HG02981 (cell line): ENCODE data around the gene P2RX1.
"Not testable (repeated sequence)": the region's sequence is repeated elsewhere in the genome, so short reads cannot be mapped to it uniquely, and the experiment has no call there.

Experiments used
- ATAC-seq: cut with Tn5 transposase; IDR thresholded peaks from one replicate; pipeline ENCODE4 v1.9.1; 2021; ENCODE audit warnings: mild to moderate bottlenecking, moderate library complexity; ENCODE audit not compliant: unreplicated experiment

Gene P2RX1

DNA sequence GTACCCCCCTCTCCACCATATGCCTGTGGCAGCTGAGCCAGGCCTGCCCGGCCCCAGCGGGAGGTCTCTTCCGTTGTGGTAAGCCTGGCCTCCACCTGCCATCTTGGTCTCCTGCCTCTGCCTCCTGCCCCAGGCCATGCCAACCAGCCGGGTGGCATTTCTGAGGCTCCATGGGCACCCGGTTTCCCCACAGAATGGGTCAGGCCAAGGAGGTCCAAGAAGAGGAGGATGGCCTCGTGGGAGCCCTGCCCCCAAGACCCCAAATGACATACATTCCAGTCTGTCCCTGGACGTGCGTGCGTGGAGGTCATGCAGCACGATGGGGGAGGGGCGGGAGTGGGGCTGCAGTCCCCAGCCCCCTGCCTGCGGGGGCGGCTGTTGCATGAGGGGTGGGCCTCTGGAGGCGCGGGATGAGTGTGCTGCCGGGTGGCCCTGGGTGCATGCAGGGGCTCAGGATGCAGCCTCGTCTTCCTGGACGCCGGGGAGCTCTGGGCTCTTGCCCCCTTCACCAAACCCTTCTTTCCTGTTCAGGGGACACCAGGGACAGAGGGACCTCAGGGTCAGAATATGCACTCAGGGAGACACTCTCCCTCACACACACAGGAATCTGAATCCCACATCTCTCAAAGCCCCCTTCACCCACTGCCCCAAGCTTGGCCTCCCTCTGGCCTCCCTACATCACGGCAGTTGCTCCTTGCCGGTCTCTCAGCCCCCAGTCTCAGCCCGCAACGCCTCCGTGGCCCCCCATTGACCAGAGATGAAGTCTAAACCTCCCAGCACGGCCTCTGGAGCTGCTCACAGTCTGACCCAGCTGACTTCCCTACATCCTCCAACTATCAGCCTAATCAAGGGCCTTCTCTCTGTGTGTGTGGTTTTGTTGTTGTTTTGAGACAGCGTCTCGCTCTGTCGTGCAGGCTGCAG lies 54.2 kb downstream of the P2RX1 start:
- no peak for ATAC-seq

DNA sequence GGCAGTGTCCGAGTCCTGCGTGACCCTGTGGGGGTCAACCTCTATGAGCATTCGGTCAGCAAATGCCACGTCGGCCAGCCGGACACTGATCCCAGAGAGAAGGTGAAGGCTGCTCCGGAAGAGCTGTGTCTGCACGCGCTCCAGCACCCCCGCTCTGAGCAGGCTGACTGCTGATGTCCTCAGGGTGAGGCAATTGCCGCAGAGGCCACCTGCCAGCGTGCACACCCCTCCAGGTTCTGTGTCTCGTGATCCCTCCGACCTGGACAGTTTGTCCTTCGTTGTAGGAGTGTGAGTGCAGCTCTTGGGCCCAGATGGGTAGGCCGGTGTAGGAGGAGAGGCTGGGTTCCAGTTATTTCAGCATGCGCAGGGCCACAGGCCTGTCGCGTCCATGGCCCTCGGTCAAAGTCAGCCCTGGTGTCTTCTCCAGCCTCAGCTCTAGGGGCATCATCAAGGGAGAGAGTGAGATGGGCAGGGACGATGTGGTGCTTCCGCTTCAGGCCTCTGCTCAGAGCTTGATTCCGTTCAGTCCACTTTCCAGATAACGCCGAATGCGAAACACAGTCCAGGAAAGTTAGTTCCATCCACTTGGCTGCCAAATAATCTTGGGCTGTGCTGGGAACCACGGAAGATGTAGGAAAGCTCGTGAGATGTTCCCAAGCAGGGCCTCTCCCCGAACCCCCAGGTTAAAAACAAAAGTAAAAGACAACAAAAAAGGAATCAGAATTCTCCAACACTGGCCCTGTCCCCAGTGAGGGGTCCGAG lies 55.1 kb downstream of the P2RX1 start:
- ATAC-seq, result no peak

DNA sequence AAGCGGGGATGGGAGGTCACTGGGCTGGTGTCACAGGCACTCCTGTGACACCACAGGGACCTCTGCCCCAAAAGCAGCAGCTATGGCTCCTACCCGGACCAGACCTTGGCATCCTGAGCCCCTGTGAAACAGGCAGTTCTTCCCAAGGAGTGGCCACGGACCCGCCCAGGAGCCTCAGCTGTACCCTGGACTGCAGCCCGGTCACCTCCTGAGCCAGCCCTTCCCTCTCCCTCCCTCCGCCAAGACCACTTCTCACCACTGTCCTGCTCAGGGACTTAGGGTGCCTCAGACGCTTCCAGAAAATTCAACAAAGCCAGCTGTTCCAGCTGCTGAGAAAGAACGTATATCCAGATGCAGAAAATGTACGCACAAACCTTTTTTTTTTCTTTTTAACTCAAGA lies 56.3 kb downstream of the P2RX1 start:
- no peak for ATAC-seq

DNA sequence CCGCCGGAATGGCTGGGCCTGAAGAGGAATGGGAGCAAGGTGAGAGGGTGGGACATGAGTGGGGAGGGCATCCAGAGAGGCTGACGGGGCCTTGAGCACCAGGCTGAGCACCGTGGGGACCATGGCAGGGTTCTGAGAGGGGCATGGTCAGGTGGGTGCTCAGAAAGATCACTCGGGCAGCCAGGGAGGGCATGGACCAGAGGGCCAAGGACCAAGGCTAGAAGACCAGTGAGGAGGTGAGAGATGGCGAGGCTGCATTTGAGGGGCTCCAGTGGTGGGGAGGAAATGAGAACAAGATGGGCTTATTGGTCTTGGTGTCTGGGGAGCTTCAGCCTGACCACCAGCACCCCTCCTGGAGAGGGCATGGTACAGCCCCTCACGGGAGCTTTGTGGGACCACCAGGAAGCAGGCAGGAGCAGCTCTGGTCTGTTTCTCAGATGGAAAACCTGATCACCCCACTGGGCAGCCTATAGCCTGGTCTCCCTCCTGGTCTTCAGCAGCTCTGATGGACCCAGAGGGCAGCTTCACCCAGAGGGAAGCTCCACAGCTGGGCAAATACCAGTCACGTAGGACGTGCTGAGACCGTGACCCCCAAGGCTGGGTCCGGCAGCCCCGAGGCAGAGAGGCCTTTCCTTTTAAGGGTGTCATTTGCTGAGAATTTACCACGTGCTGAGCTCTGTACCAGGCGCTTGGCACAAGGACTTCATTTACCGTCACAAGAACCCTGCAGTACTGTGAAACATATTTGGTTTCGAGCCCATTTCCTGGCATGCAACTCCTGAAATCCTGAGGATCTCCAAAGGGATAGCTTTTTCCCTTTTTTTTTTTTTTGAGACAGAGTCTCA lies 58.8 kb downstream of the P2RX1 start:
- no peak for ATAC-seq

DNA sequence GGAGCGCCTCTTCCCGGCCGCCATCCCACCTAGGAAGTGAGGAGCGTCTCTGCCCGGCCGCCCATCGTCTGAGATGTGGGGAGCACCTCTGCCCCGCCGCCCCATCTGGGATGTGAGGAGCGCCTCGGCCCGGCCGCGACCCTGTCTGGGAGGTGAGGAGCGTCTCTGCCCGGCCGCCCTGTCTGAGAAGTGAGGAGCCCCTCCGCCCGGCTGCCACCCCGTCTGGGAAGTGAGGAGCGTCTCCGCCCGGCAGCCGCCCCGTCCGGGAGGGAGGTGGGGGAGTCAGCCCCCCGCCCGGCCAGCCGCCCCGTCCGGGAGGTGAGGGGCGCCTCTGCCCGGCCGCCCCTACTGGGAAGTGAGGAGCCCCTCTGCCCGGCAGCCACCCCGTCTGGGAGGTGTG lies 62.1 kb downstream of the P2RX1 start:
- ATAC-seq, result not testable (repeated sequence)

DNA sequence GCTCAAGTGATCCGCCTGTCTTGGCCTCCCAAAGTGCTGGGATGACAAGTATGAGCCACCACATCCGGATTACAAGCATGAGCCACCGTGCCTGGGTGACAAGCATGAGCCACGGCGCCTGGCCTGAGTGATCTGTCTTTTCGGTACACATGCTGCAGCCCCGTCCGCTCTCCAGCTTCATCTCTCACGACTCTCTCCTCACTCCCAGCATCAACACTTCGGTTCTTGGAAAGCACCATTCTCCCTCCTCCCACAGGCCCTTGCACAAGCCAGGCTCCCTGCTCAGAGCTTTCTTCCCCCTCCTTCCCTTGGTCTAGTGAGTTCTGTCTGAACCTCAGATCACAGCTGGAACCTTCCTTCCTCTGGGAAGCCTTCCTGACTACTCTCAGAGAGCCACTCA lies 63.7 kb downstream of the P2RX1 start:
- ATAC-seq, result no peak

DNA sequence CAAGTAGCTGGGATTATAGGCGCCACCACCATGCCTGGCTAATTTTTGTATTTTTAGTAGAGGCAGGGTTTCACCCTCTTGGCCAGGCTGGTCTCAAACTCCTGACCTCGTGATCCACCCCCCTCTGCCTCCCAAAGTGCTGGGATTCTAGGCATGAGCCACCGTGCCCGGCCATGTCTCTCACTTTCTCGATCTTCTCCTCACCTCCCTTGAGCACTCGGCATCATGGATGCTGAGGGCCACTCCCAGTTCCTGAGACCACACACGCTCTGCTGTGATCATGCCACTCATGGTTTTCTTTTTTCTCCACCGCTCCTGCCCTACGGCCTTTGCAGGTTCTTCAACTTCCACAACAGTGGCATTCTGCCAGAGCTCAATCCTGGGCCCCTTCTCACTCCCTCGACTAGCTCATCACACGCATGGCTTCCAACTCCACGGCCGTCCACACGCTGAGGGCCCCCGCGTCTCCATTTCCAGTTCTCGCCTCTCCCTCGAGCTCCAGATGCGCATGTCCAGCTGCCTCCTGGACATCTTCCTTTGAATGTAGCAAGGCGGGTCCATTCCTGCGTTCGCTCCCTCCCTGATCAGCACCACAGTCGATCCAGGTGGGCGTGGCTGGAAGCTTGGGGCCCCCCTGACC lies 64.7 kb downstream of the P2RX1 start:
- no peak for ATAC-seq

DNA sequence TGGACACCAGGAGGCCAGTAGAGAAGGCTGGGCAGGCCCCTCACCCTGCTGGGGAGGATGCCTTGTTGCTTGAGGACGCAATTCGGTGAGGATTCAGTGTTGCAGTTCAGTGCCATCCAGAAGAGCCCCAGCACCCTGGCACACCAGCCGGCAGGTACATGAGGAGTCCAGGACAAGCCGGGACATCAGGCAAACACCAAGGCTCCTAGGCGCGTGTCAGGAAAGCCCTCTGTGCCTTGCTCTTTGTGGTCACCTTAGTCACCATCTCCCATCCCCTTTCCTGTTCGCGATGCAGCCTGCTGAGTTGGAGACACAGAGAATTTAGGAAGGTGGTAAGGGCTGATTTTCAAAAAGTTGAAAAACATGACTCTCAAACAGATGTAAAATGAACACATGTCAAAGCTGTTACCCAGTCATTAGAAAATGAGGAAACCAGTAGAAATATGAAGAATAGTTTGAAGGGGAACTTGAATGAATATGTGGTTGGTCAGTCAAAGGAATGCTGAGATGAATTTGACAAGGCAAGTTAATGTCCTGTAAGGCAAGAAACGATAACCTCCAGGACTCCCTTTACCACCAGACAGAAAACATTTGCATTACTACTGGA lies 67.9 kb downstream of the P2RX1 start:
- no peak for ATAC-seq

DNA sequence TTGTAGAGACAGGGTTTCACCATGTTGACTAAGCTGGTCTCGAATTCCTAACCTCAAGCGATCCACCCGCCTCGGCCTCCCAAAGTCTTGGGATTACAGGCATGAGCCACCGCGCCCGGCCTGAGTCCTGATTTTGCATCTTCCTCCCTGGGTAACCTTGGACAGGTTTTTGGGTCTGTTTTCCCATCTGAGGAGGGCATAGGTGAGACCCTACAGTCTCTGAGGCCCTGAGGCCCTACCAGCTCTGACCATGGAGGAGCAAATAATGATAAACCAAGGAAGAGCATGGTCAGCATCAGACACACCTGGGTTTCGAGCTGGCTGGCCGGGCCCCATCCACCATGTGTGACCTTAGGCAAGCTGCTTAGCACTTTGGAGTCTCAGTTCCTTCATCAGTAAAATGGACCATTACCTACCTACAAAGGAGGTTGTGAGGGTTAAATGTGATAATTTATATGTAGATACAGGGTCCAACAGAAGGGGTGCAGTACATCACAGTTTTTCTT lies 69.0 kb downstream of the P2RX1 start:
- ATAC-seq, result no peak
